GM23338 (cell line): ENCODE data around the gene BTBD9. TPM values are rescaled to one million over a fixed set of nuclear protein-coding genes. Genes with fewer than 3 reads are reported as not detected.

ENCODE experiments used
- ATAC-seq: fragments of 200-7000 bp; cut with Tn5 transposase; 3 replicates; pipeline ENCODE4 v1.9.1; 2020
- DNase-seq: peaks from one replicate; pipeline ENCODE4 v3.0.0-alpha.2; 2015; ENCODE audit warnings: low spot score
- H2AFZ ChIP-seq: fragments of 200-600 bp; sonication (generic); 2 replicates; pipeline ENCODE4 v1.8.0; 2016; ENCODE audit warnings: antibody characterized with exemption, mild to moderate bottlenecking, moderate library complexity
- H3F3A ChIP-seq: fragments of 200-600 bp; sonication (generic); replicated peaks from 2 replicates; pipeline ENCODE4 v1.8.0; 2017; ENCODE audit warnings: antibody characterized with exemption, mixed run types, low read depth
- H3K27ac ChIP-seq: fragments of 200-600 bp; sonication (generic); 2 replicates; pipeline ENCODE4 v1.6.1; 2016; ENCODE audit warnings: low read depth
- H3K27me3 ChIP-seq: fragments of 200-600 bp; sonication (generic); 2 replicates; pipeline ENCODE4 v1.8.0; 2016; ENCODE audit warnings: mild to moderate bottlenecking, mixed run types, moderate library complexity; ENCODE audit not compliant: insufficient read depth
- H3K36me3 ChIP-seq: fragments of 200-600 bp; sonication (generic); 2 replicates; pipeline ENCODE4 v1.8.0; 2016; ENCODE audit warnings: mild to moderate bottlenecking; ENCODE audit not compliant: insufficient read depth
- H3K4me1 ChIP-seq: fragments of 200-600 bp; sonication (generic); 2 replicates; pipeline ENCODE4 v1.8.0; 2016; ENCODE audit warnings: mild to moderate bottlenecking, moderate library complexity; ENCODE audit not compliant: insufficient read depth
- H3K4me2 ChIP-seq: fragments of 200-600 bp; sonication (generic); 2 replicates; pipeline ENCODE4 v1.7.1; 2017; ENCODE audit warnings: mixed run types
- H3K4me3 ChIP-seq: fragments of 200-600 bp; sonication (generic); 2 replicates; pipeline ENCODE4 v1.6.1; 2016; ENCODE audit warnings: mixed run types
- H3K79me2 ChIP-seq: fragments of 200-600 bp; sonication (generic); replicated peaks from 2 replicates; pipeline ENCODE4 v1.8.0; 2017; ENCODE audit warnings: mild to moderate bottlenecking; ENCODE audit not compliant: insufficient read depth
- H3K9me2 ChIP-seq: fragments of 200-600 bp; sonication (generic); 2 replicates; pipeline ENCODE4 v1.8.0; 2017; ENCODE audit not compliant: insufficient read depth
- H4K20me1 ChIP-seq: fragments of 200-600 bp; sonication (generic); replicated peaks from 2 replicates; pipeline ENCODE4 v1.8.0; 2017; ENCODE audit warnings: mild to moderate bottlenecking; ENCODE audit not compliant: insufficient read depth
- H3K27ac Mint-ChIP-seq: 2 replicates; pipeline ENCODE4 v1.8.0; 2020; ENCODE audit warnings: inconsistent platforms, mild to moderate bottlenecking, moderate library complexity, mixed read lengths
- H3K27me3 Mint-ChIP-seq: 3 replicates; pipeline ENCODE4 v1.8.0; 2022; ENCODE audit warnings: low read depth, mild to moderate bottlenecking, moderate library complexity, mixed read lengths, inconsistent platforms; ENCODE audit not compliant: insufficient read depth, poor library complexity
- H3K36me3 Mint-ChIP-seq: 3 replicates; pipeline ENCODE4 v1.8.0; 2021; ENCODE audit warnings: low read depth, mild to moderate bottlenecking, inconsistent platforms, moderate library complexity, mixed read lengths
- H3K4me1 Mint-ChIP-seq: 3 replicates; pipeline ENCODE4 v1.8.0; 2020; ENCODE audit warnings: mild to moderate bottlenecking, inconsistent platforms, mixed read lengths
- H3K4me3 Mint-ChIP-seq: 3 replicates; pipeline ENCODE4 v1.8.0; 2021; ENCODE audit warnings: moderate library complexity, mild to moderate bottlenecking, inconsistent platforms, mixed read lengths
- H3K9me3 Mint-ChIP-seq: 3 replicates; pipeline ENCODE4 v1.8.0; 2020; ENCODE audit warnings: moderate library complexity, mild to moderate bottlenecking, inconsistent platforms, mixed read lengths
- CREB1 ChIP-seq: fragments of 250-450 bp; sonication (Bioruptor Pico); IDR thresholded peaks from 2 replicates; pipeline ENCODE4 v1.5.0; 2020; ENCODE audit warnings: low read depth, mild to moderate bottlenecking, moderate library complexity
- EZH2 ChIP-seq: fragments of 200-600 bp; sonication (generic); IDR thresholded peaks from one replicate; pipeline ENCODE4 v1.8.0; 2017; ENCODE audit warnings: antibody characterized with exemption, mild to moderate bottlenecking, low read depth; ENCODE audit not compliant: unreplicated experiment
- EZH2phosphoT487 ChIP-seq: fragments of 200-600 bp; sonication (generic); IDR thresholded peaks from one replicate; pipeline ENCODE4 v1.8.1; 2018; ENCODE audit warnings: antibody characterized with exemption; ENCODE audit not compliant: unreplicated experiment
- JUNB ChIP-seq: IDR thresholded peaks from one replicate; pipeline ENCODE4 v1.6.1; 2016; ENCODE audit warnings: antibody characterized with exemption; ENCODE audit not compliant: unreplicated experiment
- NANOG ChIP-seq: IDR thresholded peaks from 2 replicates; pipeline ENCODE4 v1.6.1; 2016; ENCODE audit warnings: antibody characterized with exemption, borderline replicate concordance
- POLR2AphosphoS5 ChIP-seq: IDR thresholded peaks from 2 replicates; pipeline ENCODE4 v1.6.1; 2016; ENCODE audit warnings: antibody characterized with exemption, low read depth
- REST ChIP-seq: IDR thresholded peaks from one replicate; pipeline ENCODE4 v1.6.1; 2018; ENCODE audit warnings: antibody characterized with exemption; ENCODE audit not compliant: unreplicated experiment
- STAT1 ChIP-seq: IDR thresholded peaks from one replicate; pipeline ENCODE4 v1.6.1; 2016; ENCODE audit warnings: antibody characterized with exemption; ENCODE audit not compliant: unreplicated experiment
- ZNF114 ChIP-seq: fragments of 250-450 bp; sonication (Bioruptor Pico); IDR thresholded peaks from 2 replicates; pipeline ENCODE4 v1.5.0; 2020; ENCODE audit warnings: mild to moderate bottlenecking, moderate library complexity
- ZNF331 ChIP-seq: fragments of 250-450 bp; sonication (Bioruptor Pico); IDR thresholded peaks from 2 replicates; pipeline ENCODE4 v1.5.0; 2020; ENCODE audit warnings: low read depth, mild to moderate bottlenecking, moderate library complexity
- ZNF462 ChIP-seq: fragments of 250-450 bp; sonication (Bioruptor Pico); IDR thresholded peaks from 2 replicates; pipeline ENCODE4 v1.5.0; 2020; ENCODE audit warnings: mild to moderate bottlenecking, moderate library complexity
- polyA plus RNA-seq: library from polyadenylated mRNA; unstranded; fragments of >200 nt; fragmentation: Nextera tagmentation; extraction: Ambion mirVana; gene quantifications from 2 replicates; pipeline ENCODE4 v1.2.1, GENCODE V29; 2016
- total RNA-seq: library from RNA; depleted of rRNA; stranded (reverse); fragments of >200 nt; shearing (Covaris generic); gene quantifications from 2 replicates; pipeline ENCODE4 v1.2.3, GENCODE V29; 2014
- TF ChIP-seq, protein P1 (sequence below), 2 experiments: fragments of 200-600 bp in 1 of 2; sonication (generic) in 1 of 2; conservative IDR thresholded peaks; 2 replicates each; pipeline versions ENCODE4 v1.5.1 to v1.6.1; 2016 to 2017; ENCODE audit warnings: antibody characterized with exemption in 2 of 2, low read depth in 2 of 2, mild to moderate bottlenecking in 2 of 2, moderate library complexity in 1 of 2

Gene BTBD9
- total and polyA plus RNA-seq, 2 experiments from 2014 or later: 4.2 to 5.3 TPM

- Histone ChIP-seq H3K79me2 (no peaks in the 10 kb centered on the region), H3K4me1 (0 out of 2 replicates have a peak, but pooled peaks cover 6% of the 10 kb centered on the region), H3K9me2 (no peaks in the 10 kb centered on the region), H3K36me3 (no peaks in the 10 kb centered on the region), H2AFZ (no peak overlapping the region), H3K4me2 (no peak overlapping the region), H3K27ac (no peak overlapping the region), H3K4me3 (no peak overlapping the region), H3F3A (no peaks in the 10 kb centered on the region), H3K27me3 (no peaks in the 10 kb centered on the region), H4K20me1 (no peaks in the 10 kb centered on the region)
- ATAC-seq (no peak), DNase-seq (no peak)
- TF ChIP-seq STAT1 (no peak), ZNF331 (CRISPR knock-in tag) (no peak), ZNF114 (CRISPR knock-in tag) (no peak), EZH2 (no peak), JUNB (no peak), EZH2phosphoT487 (no peak), POLR2AphosphoS5 (no peak), ZNF462 (no peak), REST (no peak), CREB1 (CRISPR knock-in tag) (no peak), NANOG (no peak)
- TF ChIP-seq, protein P1, sequence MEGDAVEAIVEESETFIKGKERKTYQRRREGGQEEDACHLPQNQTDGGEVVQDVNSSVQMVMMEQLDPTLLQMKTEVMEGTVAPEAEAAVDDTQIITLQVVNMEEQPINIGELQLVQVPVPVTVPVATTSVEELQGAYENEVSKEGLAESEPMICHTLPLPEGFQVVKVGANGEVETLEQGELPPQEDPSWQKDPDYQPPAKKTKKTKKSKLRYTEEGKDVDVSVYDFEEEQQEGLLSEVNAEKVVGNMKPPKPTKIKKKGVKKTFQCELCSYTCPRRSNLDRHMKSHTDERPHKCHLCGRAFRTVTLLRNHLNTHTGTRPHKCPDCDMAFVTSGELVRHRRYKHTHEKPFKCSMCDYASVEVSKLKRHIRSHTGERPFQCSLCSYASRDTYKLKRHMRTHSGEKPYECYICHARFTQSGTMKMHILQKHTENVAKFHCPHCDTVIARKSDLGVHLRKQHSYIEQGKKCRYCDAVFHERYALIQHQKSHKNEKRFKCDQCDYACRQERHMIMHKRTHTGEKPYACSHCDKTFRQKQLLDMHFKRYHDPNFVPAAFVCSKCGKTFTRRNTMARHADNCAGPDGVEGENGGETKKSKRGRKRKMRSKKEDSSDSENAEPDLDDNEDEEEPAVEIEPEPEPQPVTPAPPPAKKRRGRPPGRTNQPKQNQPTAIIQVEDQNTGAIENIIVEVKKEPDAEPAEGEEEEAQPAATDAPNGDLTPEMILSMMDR (conservative IDR thresholded peaks at IDR 0.05; ENCODE audit: low read depth in 2 of 2): no peak
- H3K9me3 Mint-ChIP-seq: no peaks in the 10 kb centered on the region
- H3K36me3 Mint-ChIP-seq: no peaks in the 10 kb centered on the region
- no peaks in the 10 kb centered on the region for H3K27me3 Mint-ChIP-seq
- H3K4me1 Mint-ChIP-seq: peaks cover 41% of the 10 kb centered on the region
- no peak overlapping the region for H3K4me3 Mint-ChIP-seq
- no peak overlapping the region for H3K27ac Mint-ChIP-seq
Observed at GRCh38 chr6:38348371-38348770, 291.4 kb downstream of the BTBD9 start.
